Effector CD8-positive, alpha-beta T cell (primary cell): Measurements from ENCODE around the gene TAF3.
"Not testable (repeated sequence)": the region's sequence is repeated elsewhere in the genome, so short reads cannot be mapped to it uniquely, and the experiment has no call there.

Experiments used
- DNase-seq: peaks from one replicate; lab custom pipeline; 2025; lab: John Stamatoyannopoulos, UW

The TAF3 gene

DNA sequence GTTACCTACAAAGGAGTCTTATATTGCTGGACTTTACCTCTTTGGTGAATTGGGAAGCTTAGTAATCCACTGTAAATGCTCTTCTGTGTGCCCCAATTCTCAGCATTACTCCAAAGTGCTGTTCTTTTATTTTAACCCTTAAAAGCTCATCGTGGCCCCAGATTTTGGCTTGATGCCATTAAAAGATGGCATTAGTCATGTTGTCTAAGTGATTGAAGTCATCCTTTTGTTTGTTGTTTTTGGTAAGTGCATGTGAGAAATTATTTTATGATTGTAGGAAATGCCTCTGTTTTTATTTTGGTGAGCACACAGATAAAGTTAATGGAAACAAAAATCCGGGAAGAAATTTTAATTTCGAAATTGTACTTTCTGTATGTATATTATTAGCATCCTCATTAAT lies 153.6 kb downstream of the TAF3 start:
- DNase-seq, result no peak

DNA sequence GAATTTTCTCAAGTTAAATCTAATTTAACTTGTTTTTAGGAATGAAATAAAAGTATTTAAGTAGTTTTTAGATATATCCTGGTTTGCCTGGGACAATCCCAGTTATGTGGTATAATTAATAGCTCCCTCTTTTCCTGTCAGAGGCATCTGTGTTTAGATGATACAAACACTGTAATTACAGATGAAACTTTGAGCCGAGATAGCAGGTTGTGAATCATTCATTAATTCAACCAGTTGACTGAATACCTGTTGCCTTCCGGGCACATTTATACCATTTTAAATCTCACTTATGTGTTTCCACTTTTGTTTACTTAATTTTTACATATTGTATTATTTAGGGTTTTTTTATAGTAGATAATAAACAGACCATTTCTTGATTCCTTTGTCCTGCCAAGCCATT lies 154.1 kb downstream of the TAF3 start:
- DNase-seq, result no peak

DNA sequence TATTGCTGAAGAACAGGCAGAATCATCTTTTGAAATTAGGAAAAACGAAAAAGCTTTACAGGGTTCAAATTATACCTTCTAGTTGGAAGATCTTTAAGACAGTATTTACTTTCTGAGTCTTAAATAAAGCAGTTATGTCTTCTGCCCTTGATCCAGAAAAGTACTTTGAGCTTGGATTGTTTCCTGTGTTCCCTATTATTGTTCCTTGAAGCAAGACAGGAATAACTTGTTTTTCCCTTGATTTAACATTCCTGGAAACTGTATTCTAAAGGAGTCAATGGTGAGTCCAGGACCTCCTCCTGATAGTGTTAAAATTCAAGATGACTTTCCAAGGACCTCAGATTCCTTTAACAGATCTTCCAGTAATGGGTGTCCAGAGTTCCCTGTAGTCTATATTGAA lies 161.9 kb downstream of the TAF3 start:
- DNase-seq, result no peak

DNA sequence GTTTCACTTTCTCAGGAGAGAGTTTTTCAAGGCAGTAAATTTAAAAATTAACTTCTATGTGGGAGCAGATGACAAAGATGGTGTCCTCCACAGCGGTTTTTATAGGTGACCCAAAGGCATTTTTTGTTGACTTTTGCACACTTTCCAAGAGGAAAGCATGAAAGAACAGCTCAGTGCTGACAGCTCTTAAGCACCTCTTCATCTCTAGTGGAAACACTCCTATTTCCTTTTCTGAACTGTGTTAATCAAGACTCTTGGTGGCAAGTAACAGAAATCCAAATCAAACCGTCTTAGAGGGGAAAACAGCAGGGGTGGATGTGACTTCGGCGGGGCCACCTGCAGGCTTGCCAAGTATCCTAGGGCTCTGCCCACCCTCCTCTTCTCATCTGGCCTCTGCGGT lies 164.4 kb downstream of the TAF3 start:
- no peak for DNase-seq

DNA sequence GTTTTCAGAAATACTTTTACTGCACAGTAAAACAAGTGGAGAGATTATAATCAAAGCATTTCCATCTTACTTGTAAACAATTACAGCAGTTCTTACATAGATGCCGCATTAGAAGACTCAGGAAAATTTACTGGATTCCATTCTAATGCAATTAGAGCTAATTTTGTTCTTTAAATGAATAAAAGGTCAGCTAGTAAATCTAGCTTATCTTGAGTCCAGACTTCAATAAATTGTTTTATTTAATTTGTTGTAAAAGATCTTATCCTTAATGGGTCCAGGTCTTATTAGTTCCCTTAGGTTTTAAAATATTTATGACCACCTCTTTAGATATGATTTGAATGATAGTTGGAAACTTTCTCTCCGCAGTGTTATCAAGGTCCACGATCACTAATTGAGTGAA lies 166.0 kb downstream of the TAF3 start:
- no peak for DNase-seq

DNA sequence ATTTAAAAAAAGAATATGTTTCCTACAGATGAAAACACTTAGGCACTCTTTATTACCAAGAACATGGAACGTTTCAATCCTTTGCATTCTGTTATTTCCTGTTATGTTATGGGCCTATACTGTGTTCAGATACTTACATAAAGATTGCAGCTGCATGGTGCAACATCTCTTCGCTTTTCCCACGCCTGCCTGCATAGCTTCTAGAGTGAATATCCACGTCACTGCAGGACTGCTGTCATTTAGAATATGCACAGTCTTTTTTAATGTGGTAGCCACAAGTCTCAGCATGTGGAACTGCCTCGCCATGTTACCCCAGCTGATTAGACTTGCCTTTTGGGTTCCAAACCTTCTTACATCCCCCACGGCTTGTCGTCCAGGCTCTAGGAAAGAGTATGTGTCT lies 166.6 kb downstream of the TAF3 start:
- no peak for DNase-seq

DNA sequence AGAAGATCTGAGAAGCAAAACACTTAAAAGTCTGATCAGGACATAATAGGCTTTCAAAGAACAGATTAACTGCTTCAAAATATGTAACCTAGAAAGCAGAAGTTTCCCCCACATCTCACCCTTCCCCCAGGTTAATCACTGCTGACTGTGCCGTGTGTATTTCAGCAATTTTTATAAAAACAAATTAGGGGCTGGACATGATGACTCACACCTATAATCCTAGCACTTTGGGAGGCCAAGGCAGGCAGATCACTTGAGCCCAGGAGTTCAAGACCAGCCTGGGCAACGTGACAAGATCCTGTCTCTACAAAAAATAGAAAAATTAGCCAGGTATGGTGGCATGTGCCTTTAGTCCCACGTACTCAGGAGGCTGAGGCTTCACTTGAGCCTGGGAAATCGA lies 168.5 kb downstream of the TAF3 start:
- DNase-seq, result no peak

DNA sequence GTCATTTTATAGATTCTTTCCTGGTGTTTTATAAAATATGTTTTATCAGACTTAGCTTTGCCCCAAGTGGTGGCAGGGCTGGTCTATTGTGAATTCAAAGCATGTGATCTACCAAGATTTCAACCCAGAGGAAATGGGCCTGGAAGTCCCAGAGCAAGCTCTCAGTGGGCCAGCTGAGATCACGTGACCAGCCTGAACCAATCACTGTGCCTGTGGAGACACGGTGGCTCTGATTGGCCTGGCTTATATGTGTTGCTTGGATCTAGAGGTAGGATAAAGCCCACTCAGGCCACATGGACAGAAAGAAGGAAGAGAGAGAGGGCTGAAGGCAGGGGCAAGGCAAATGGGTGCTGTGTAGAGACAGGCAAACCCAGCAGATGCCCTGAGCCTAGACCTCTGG lies 170.7 kb downstream of the TAF3 start:
- no peak for DNase-seq

DNA sequence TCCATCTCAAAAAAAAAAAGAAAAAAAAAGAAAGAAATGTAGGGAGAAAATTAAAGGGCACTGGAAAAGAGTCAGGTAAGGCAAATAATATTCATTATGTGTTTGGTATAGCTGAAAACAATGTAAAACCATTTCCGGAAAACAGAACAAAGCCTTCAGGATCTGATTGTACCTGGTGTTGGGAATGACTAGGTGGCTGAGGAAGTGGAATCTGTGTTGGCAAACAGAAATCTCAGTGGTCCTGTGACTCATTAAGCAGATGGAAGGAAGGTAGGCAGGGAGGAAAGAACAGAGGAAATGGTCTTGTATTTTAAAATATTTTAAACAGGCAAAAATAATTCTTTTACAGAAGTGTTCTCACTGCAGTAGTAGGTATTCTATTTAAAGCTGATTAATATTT lies 180.5 kb downstream of the TAF3 start:
- DNase-seq, result no peak

DNA sequence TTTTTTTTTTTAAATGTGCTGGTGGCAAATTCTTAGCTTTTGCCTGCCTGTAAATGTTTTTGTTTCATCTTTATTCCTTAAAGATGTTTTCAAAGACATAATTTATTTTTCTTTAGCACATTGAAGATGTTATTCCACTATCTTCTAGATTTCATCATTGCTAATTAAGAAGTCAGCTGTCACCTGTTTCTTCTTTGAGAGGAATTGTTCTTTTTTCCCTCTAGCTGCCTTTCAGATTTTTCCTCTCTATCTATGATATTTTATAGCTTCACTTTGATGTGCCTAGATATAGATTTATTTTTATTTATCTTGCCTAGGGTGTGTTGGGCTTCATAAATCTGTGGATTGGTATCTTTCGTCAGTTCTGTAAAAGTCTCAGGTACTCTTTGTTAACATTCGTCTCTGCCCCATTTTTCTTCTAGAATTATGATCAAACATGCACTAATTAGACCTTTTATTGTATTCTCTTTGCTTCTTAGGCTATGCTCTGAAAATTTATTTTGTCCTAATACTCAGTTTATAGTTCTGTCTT lies 186.2 kb downstream of the TAF3 start:
- no peak for DNase-seq

DNA sequence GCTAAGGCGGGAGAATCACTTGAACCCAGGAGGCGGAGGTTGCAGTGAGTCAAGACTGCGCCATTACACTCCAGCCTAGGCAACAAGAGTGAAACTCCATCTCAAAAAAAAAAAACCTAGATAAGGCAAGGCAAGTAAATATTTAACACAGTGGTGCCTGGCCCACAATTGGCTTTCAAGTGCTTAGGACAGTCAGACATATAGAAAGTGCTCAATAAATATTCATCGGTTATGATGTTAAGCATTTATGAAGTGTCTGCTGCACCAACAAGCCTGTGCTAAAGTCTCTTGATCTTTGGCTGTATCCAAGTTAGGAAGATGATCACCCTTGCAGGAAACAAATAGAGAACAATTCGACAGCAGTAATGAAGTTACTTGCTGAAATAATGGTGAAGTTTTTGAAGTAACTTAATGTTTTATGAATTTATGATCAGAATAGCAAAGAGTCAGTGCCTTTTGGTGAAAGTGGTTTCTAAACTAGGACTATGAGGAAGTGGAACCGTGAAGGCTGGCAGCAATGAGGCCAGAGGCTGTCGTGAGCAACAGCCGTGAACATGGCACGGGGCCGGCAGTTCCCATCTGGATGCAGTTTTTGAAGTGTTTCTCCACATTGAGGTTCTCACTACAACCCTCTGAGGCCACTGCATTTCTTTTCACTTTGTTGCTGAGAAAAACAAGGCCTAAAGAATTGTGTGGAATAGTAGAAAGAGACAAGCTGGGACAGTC lies 188.1 kb downstream of the TAF3 start:
- DNase-seq, result no peak

DNA sequence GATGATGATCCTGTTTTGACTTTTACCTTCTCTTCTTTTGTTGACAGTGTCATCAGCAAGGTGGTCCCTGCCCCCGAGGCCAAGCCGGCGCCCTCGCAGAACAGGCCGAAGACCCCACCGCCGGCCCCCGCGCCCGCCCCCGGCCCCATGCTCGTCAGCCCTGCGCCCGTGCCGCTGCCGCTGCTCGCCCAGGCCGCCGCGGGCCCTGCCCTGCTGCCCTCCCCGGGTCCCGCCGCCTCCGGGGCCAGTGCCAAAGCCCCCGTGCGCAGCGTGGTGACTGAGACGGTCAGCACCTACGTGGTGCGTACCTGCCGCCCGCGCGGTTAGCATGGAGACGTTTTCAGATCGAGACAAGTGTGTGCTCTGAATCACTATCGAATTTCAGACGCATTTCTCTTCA lies 190.7 kb downstream of the TAF3 start:
- DNase-seq, result no peak

DNA sequence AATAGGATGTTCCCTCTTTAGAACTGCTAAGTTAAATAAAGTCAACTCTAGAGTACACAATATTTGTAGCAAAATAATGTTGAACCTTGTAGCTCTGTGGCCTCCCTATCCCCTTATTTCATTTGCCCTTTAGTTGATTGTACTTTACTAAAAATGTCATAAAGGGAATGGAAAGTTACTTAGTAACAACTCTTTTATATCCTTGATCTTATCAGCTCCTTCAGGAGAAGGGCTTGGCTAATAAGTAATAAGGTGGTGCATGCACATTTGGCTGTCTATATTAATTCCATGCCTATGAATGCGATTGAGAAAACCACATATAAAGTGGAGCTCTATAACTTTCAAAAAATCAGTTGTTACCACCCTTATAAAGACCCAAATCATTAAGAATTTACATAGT lies 194.7 kb downstream of the TAF3 start:
- DNase-seq, result no peak

DNA sequence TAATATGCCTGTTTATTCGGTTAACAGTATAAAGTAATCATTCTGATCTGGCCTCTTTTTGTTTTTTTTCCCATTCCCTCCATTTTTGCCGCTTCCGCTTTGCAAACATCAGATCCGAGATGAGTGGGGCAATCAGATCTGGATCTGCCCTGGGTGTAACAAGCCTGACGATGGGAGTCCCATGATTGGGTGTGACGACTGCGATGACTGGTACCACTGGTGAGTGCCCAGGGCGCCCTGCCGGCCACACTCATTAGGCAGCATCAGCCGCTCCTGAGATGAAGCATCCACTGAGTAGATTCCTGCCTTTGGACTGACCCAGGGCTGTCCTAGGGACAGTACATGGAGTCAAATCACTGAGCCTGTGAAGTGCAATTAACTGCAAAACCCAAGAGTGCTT lies 195.3 kb downstream of the TAF3 start:
- no peak for DNase-seq

DNA sequence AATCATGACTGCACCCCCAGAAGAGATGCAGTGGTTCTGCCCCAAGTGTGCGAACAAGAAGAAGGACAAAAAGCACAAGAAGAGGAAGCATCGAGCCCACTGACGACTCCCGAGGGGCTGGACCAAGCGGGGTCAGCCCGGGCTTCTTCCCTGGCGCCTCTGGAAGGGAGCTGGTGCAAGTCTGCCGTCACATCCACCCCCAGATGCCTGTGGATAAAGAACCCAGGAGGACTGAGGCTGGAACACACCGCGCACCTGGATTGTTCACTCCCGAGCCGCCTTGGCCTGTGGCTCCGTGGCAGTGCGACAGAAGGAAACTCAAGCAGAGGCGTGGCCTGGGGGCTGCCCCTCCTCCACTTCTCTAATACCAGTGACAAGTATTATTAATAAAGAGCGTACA lies 196.3 kb downstream of the TAF3 start:
- no peak for DNase-seq

DNA sequence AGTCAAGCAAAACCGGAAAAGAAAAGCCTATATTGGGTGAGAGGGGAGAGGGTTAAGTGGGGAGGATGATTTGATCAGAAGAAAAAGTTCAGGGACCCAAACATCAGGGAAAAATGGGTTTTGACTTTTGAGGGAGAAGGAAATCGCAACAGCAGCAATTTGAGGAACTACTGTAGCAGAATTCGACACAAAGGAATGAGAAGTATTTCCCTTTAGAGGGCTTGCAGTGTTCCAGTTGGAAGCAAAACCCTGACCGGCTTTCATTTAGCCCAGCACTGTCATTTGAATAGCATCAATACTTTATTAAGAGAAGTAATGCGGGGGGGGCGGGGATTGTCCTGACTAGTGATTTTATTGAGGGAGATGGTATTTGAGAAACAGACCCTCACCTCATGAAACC lies 199.0 kb downstream of the TAF3 start:
- no peak for DNase-seq

DNA sequence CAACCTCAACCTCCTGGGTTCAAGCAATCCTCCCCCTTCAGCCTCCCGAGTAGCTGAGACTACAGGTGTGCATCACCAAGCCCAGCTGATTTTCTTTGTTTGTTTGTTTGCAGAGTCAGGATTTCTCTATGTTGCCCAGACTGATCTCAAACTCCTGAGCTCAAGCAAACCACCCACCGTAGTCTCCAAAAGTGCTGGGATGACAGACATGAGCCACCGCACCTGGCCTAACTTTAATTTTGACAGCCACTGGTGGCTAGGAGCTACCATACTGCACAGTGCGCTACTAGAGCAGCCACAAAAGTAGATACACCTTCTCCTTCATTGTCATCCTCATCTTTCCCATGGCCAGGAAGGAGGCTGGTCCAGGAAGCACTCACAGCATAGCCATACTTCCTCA lies 205.0 kb downstream of the TAF3 start:
- no peak for DNase-seq

DNA sequence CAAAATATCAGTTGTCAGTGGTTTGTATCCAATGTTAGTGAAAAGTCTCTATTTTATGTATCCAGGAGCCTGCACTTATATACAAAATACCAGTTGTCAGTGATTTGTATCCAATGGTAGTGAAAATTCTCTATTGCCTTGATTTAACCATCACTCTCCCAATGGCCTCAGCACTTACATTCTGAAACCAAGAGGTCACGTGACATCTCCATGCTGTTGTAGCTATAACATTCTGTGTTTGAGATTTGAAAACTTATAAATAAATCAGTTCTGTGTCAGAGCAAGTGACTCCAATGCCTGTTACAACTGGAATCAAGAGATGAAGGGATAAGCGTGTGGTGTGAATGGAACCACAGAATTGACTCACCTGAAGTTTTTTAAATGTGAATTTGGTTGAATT lies 205.5 kb downstream of the TAF3 start:
- DNase-seq, result no peak

DNA sequence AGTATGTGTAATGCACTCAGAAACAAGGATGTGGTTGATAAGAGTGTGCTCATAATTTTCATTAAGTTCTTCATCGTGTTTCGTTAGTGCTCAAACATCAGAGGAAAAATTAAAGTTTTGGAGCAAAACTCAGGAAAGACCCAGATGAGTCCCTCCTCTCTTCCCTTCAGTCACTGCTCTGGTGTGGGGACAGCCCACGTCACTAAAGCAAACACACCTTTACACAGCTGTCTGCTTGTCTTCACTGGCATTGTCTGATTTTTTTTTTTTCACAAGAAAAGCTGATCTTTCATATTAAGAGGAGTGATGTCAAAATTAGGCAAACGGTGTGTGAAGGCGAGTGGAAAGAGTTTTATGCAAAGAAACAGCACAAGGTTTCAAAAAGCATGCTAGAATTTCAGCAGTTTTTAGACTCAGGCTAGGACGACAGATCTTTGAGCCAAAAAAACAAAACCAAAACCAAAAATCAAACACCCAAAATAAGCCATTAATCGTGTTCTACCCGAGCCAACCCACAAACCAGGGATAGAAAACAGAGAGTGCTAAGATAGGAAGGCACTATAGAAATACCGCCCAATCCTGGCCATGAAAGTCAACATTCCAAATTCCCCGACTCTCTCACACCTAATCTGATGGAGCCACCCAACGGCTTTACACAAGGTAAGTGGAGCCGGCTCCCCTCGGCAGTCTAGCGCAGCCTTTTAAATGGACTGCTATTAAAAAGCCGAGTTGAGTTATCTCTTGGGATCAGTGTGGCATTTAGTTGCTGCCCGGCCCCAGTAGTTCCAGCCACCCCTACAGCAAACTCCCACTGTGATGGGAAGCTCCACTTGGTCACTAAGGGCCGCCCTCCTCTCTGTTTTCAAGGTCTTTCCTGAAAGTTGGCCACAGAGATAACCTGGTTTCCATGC lies 208.3 kb downstream of the TAF3 start:
- DNase-seq, result no peak

DNA sequence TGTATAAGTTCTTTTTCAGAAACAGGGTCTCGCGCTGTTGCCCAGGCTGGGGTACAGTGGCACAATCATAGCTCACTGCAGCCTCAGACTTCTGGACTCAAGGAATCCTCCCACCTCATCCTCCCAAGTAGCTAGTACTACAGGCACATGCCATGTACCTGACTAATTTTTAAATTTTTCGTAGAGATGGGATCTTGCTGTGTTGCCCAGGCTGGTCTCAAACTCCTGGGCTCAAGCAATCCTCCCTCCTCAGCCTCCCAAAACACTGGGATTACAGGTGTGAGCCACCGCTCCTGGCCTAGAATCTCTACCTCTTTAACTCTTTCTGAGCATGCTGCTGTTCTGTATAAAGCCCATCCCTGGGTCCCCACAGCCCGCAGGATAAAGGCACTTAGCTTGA lies 212.9 kb downstream of the TAF3 start:
- DNase-seq, result not testable (repeated sequence)

DNA sequence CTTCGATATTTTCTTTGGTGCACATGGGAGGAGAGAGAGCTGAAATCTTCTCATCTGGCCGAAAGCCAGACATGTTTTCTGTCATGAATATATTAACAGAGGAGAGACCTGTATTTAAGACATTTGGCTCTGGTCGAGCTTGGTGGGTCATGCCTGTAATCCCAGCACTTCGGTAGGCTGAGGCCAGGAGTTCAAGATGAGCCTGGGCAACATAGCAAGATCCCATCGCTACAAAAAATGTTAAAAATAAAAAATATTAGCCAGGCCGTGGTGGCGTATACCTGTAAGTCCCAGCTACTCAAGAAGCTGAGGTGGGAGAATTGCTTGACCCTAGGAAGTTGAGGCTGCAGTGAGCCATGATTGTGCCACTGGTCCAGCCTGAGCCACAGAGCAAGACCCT lies 214.3 kb downstream of the TAF3 start:
- DNase-seq, result no peak

DNA sequence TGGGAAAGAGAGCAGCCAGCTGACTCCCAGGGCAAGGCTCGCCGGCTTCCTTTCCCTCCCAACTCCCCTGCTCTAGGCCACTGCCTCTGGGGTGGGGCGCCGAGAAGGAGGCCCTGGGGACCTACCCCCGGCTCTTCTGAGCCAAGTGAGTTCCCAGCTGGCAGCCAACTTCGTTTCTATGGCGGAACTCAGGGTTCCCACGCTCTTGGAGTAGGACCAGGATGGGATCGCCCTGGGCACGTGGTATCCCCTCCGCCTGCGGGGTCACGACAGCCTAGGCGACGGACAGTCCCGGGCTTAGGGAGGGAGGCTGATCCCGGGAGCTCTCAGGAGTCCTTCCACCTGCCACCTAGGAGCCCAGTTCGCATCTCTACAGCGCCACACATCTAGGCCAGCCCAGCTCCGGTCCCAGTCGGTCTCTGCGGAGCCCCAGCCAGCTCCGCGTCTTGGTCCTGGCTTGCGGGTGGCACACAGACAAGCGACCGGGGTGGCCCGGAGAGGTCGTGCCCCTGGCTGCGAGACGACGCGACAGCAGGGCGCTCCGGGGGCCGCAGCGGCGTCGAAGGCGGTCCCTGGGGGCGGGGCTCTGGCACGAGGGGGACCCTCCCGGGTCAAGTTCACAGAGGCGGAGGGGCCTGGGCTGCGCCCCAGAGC lies 215.6 kb downstream of the TAF3 start:
- DNase-seq, result no peak
